HG02981 (cell line): ENCODE results near the gene CTSE.
A peak's percentile ranks its signal among the peaks of the same experiment; 100 is the strongest.
"Not testable (repeated sequence)": the region's sequence is repeated elsewhere in the genome, so short reads cannot be mapped to it uniquely, and the experiment has no call there.

Source experiments
- ATAC-seq: cut with Tn5 transposase; IDR thresholded peaks from one replicate; pipeline ENCODE4 v1.9.1; 2021; ENCODE audit warnings: mild to moderate bottlenecking, moderate library complexity; ENCODE audit not compliant: unreplicated experiment

The CTSE gene

GRCh38 chr1:206023695-206024094 is at the start of gene CTSE:
TSS of gene CTSE (minus strand) at chr1:206023895. CDS start at chr1:206023791, 104 bp downstream.
- ATAC-seq, result no peak

DNA sequence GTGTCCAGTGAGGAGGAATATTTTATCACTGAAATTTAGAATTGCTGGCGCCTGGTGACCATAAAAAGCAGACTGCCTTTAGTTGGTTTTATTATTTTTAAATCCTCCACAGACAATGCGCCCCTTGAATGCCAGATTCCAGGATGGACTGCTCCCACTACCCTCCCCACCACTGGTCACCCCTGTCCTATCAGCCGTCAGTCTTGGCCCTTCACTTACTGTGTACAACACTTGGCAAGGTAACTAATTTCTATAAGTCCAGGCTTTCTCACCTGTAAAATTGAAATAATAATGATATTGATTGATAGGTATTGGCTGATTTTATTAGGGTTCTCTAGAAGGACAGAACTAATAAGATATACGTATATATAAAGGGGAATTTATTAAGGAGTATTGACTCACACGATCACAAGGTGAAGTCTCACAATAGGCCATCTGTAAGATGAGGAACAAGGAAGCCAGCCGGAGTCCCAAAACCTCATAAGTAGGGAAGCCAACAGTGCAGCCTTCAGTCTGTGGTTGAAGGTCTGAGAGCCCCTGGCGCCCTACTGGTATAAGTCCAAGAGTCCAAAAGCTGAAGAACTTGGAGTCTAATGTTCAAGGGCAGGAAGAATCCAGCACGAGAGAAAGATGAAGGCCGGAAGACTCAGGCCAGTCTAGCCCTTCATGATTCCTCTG is 47.1 kb upstream of the CTSE start:
- no peak for ATAC-seq

DNA sequence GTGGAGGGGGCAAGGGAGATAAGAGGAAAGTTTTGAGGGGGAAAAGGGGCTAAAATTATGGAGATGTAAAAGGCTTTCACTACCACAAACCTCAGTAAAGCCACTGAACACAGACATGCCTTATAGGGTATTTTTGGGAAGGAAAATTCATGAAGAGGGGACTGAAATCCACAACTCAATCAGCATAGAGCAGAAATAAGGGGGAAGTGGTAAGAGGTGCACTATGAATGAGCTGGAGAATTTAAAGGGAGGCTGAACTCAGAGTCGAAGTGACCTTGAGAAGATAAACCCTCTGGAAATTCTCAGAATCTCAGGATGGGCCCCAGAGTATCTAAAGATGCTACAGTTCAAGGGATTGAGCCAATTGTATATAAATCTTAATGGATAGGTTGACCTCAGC is 44.6 kb upstream of the CTSE start:
- ATAC-seq, result no peak

- no peak for ATAC-seq
These were observed 44.0 kb upstream of the CTSE start for GRCh38 chr1:206067486-206068227.

GRCh38 chr1:206066479-206067171 is 42.9 kb upstream of the CTSE start:
- ATAC-seq, result peak; percentile 79

GRCh38 chr1:206065547-206066145 is 42.0 kb upstream of the CTSE start:
- ATAC-seq, result no peak

DNA sequence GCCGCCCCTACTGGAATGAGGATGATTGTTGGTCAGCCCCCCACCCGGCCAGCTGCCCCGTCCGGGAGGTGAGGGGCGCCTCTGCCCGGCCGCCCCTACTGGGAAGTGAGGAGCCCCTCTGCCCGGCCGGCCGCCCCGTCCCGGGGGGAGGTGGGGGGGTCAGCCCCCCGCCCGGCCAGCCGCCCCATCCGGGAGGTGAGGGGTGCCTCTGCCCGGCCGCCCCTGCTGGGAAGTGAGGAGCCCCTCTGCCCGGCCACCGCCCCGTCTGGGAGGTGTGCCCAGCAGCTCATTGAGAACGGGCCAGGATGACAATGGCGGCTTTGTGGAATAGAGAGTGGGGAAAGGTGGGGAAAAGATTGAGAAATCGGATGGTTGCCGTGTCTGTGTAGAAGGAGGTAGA is 40.8 kb upstream of the CTSE start:
- not testable (repeated sequence) for ATAC-seq

GRCh38 chr1:206064001-206064400 is 40.3 kb upstream of the CTSE start:
- not testable (repeated sequence) for ATAC-seq

- ATAC-seq, result no peak
These were observed 38.8 kb upstream of the CTSE start for GRCh38 chr1:206062464-206062863.

DNA sequence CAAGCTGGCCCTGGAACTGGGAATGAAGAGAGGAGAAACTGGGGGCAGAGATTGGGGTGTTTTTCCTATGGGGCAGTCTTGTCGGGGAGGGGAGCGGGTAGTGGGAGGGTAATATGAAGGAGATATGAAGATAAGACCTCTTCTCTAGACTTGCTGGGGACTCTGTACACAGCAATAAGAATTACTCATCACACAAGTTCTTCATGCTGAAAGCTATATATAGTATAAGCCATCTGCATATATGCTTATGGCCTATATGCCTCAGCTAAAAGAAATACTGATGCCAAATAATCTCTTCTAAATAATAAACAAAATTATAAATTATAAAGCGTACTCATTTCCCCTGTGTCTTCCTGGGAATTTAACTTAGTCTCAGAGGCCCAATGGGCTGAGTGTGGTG is 37.1 kb upstream of the CTSE start:
- ATAC-seq, result no peak

- ATAC-seq, result no peak
These were observed 35.7 kb upstream of the CTSE start for GRCh38 chr1:206059355-206059915.

DNA sequence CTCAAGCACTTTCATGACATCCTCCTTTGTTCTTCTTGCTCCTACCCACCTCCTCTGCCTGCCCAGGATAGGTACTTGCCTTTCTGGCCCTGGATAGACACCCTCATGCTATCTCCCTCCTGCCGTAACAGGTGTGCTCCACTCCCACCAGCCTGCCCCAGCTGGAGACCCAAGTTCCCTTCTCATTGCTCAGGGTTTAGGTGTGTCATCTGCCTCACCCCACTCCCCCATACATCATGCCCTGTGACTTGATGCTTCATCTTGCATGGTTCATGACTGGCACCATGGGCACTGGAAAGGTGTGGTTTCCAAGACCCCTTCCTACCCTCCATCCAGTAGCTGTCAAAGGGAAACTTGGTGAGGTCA is 35.2 kb upstream of the CTSE start:
- ATAC-seq, result no peak

- ATAC-seq, result not testable (repeated sequence)
These were observed 34.7 kb upstream of the CTSE start for GRCh38 chr1:206058289-206058926.

- not testable (repeated sequence) for ATAC-seq
These were observed 32.1 kb upstream of the CTSE start for GRCh38 chr1:206055639-206056323.

- ATAC-seq, result not testable (repeated sequence)
These were observed 31.5 kb upstream of the CTSE start for GRCh38 chr1:206055069-206055625.

- ATAC-seq, result not testable (repeated sequence)
These were observed 29.9 kb upstream of the CTSE start for GRCh38 chr1:206053616-206054015.

DNA sequence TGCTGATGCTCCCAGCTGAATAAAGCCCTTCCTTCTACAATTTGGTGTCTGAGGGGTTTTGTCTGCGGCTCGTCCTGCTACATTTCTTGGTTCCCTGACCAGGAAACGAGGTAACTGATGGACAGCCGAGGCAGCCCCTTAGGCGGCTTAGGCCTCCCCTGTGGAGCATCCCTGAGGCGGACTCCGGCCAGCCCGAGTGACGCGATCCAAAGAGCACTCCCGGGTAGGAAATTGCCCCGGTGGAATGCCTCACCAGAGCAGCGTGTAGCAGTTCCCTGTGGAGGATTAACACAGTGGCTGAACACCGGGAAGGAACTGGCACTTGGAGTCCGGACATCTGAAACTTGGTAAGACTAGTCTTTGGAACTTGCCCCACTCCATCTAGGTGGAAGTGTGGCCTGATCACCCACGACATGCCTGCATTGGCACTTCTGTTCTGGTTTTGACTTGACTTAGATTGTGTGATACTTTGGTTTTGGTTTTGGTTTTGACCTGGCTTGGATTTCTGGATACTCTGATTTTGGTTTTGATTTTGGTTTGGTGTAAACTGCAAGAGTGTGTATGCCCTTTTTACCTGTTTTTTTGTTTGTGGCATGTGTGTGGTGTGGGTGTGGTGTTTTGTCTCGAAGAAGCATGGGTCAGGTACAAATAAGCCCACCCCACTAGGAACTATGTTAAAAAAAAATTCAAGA is 29.4 kb upstream of the CTSE start, which contains the start of gene RHEX:
RHEX (plus strand) TSS at position 255 of the 692 bp plus-strand sequence. CDS start 44,656 bp downstream, outside the sequence.
- not testable (repeated sequence) for ATAC-seq

DNA sequence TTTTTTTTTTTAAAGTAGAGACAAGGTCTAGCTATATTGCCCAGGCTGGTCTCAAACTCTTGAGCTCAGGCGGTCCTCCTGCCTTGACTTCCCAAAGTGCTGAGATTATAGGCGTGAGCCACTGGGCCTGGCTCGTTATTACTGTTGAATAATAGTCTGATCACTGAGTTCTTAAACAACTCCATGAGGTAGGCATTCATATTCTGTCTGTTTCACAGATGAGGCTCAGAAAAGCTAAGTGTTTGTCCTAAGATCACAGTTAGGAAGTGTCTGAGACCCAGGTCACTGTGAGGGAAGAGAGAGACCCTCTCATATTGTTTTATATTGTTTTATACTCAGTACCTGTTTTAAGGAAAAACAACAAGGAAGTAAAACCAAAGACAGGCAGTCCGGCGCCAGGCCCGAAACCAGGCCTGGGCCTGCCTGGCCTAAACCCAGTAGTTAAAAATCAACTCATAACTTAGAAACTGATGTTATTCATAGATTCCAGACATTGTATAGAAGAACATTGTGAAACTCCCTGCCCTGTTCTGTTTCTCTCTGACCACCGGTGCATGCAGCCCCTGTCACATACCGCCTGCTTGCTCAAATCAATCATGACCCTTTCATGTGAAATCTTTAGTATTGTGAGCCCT is 28.7 kb upstream of the CTSE start:
- ATAC-seq, result not testable (repeated sequence)
